A673 (cell line): ENCODE measurements around the gene FRMD6. TPM values are rescaled to one million over a fixed set of nuclear protein-coding genes. Genes with fewer than 3 reads are reported as not detected.

ENCODE experiments used
- BruUV-seq: library from RNA; stranded (reverse); fragments of 400-500 nt; replicated peaks from 2 replicates; lab custom pipeline; 2021; lab: Mats Ljungman, UMichigan
- CTCF ChIA-PET: fragments of 300-600 bp; sonication (Branson Sonifier 250); formaldehyde crosslinking; loops from one replicate; lab custom pipeline; 2022; ENCODE audit warnings: antibody characterized with exemption; lab: Charles Lee
- POLR2A ChIA-PET: fragments of 300-600 bp; sonication (Branson Sonifier 250); formaldehyde crosslinking; loops from one replicate; lab custom pipeline; 2022; ENCODE audit warnings: antibody characterized with exemption; ENCODE audit not compliant: low non-redundant PET; lab: Charles Lee
- DNase-seq: peaks from one replicate; pipeline ENCODE4 v3.0.0-alpha.2; 2015; ENCODE audit warnings: low spot score
- H3K27ac ChIP-seq: fragments of 200-600 bp; sonication (generic); 2 replicates; pipeline ENCODE4 v1.5.1; 2016; ENCODE audit warnings: mixed run types, low read depth, mild to moderate bottlenecking, mixed read lengths, antibody characterized with exemption, low read length; ENCODE audit not compliant: poor library complexity, severe bottlenecking
- H3K27me3 ChIP-seq: fragments of 200-600 bp; sonication (generic); replicated peaks from 2 replicates; pipeline ENCODE4 v1.6.1; 2017; ENCODE audit warnings: mixed run types, low read depth, mild to moderate bottlenecking, mixed read lengths, antibody characterized with exemption, low read length; ENCODE audit not compliant: insufficient read depth, poor library complexity
- H3K36me3 ChIP-seq: fragments of 200-600 bp; sonication (generic); 2 replicates; pipeline ENCODE4 v1.6.1; 2016; ENCODE audit warnings: mixed run types, mild to moderate bottlenecking, mixed read lengths, antibody characterized with exemption, low read length; ENCODE audit not compliant: insufficient read depth, poor library complexity, severe bottlenecking
- H3K4me1 ChIP-seq: fragments of 200-600 bp; sonication (generic); 2 replicates; pipeline ENCODE4 v1.6.1; 2017; ENCODE audit warnings: mixed run types, mild to moderate bottlenecking, mixed read lengths, antibody characterized with exemption, low read length; ENCODE audit not compliant: insufficient read depth, poor library complexity, severe bottlenecking
- H3K4me3 ChIP-seq: fragments of 200-600 bp; sonication (generic); 2 replicates; pipeline ENCODE4 v1.5.1; 2016; ENCODE audit warnings: low read depth, mixed run types, mild to moderate bottlenecking, mixed read lengths, low read length; ENCODE audit not compliant: poor library complexity, severe bottlenecking
- H3K9me3 ChIP-seq: fragments of 200-600 bp; sonication (generic); 2 replicates; pipeline ENCODE4 v1.6.1; 2016; ENCODE audit warnings: mixed run types, low read depth, mild to moderate bottlenecking, mixed read lengths, antibody characterized with exemption, low read length; ENCODE audit not compliant: poor library complexity, severe bottlenecking
- CTCF ChIP-seq: fragments of 300-800, 200-600 bp; sonication (generic); conservative IDR thresholded peaks from 2 replicates; pipeline ENCODE4 v1.5.1; 2017; ENCODE audit warnings: low read depth, mild to moderate bottlenecking, antibody characterized with exemption, low read length, moderate library complexity, mixed read lengths
- EZH2 ChIP-seq: fragments of 200-600 bp; sonication (generic); IDR thresholded peaks from 2 replicates; pipeline ENCODE4 v1.6.1; 2017; ENCODE audit warnings: borderline replicate concordance, low read depth, mild to moderate bottlenecking, mixed read lengths, antibody characterized with exemption, low read length; ENCODE audit not compliant: poor library complexity, severe bottlenecking
- intact Hi-C: fragments of 100-400 bp; cut with micrococcal nuclease; formaldehyde crosslinking; loops from one replicate; pipeline ENCODE4 v1.10.0; 2022; ENCODE audit not compliant: unreplicated experiment
- total RNA-seq: library from RNA; stranded (reverse); gene quantifications from 2 replicates; pipeline ENCODE4 v1.2.3, GENCODE V29; 2021

The FRMD6 gene
- total RNA-seq, 1 experiment from 2014 or later, result 27.6 TPM

DNA sequence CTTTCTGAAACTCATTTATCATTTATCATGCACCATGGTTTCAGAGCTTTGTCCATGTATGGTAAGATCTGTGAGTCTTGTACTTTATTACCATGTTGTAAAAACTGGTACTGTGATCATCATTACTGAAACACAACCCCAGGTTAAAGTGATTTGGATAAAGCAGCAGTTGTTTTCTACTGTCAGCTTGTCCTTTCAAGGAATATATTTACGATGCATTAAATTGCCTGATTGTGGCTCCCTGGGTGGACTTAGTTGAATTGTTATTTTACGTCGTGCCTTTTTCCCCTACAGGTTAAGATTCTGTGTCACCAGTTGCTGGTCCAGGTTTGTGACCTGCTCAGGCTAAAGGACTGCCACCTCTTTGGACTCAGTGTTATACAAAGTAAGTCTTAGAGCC is 46.1 kb downstream of the FRMD6 start:
- TF ChIP-seq CTCF (no peak), EZH2 (no peak)
- intact Hi-C loops, result no loop called here
- no peak overlapping the region for H3K27ac ChIP-seq
- no peak overlapping the region for H3K4me3 ChIP-seq
- no peak for DNase-seq
- H3K9me3 ChIP-seq, result no peaks in the 10 kb centered on the region
- no peaks in the 10 kb centered on the region for H3K36me3 ChIP-seq
- H3K27me3 ChIP-seq, result no peaks in the 10 kb centered on the region
- POLR2A ChIA-PET, result no interaction called here
- CTCF ChIA-PET, result no interaction called here
- no peaks in the 10 kb centered on the region for H3K4me1 ChIP-seq
- no TSS peak for BruUV-seq

GRCh38 chr14:51701951-51702350 is 50.2 kb downstream of the FRMD6 start:
- no peaks in the 10 kb centered on the region for H3K9me3 ChIP-seq
- H3K27me3 ChIP-seq, result no peaks in the 10 kb centered on the region
- DNase-seq, result no peak
- POLR2A ChIA-PET, result no interaction called here
- no TSS peak for BruUV-seq
- intact Hi-C loops, result no loop called here
- H3K27ac ChIP-seq, result no peak overlapping the region
- no peak overlapping the region for H3K4me3 ChIP-seq
- H3K4me1 ChIP-seq, result no peaks in the 10 kb centered on the region
- CTCF ChIA-PET, result no interaction called here
- peaks cover 2% of the 10 kb centered on the region for H3K36me3 ChIP-seq
- TF ChIP-seq EZH2 (no peak), CTCF (no peak)

GRCh38 chr14:51703787-51704186 is 52.1 kb downstream of the FRMD6 start:
- DNase-seq, result no peak
- Histone ChIP-seq H3K27ac (no peak overlapping the region), H3K4me1 (no peaks in the 10 kb centered on the region), H3K9me3 (no peaks in the 10 kb centered on the region), H3K4me3 (no peak overlapping the region), H3K36me3 (peaks cover 7% of the 10 kb centered on the region), H3K27me3 (no peaks in the 10 kb centered on the region)
- intact Hi-C loops, result no loop called here
- BruUV-seq, result no TSS peak
- TF ChIP-seq EZH2 (no peak), CTCF (no peak)
- CTCF ChIA-PET, result no interaction called here
- POLR2A ChIA-PET, result no interaction called here
